TTC549 (cell line): Measurements from ENCODE around the gene FOXI1.

Experiments
- FAIRE-seq: peaks from 2 replicates; lab custom pipeline; 2012; peaks lifted over from hg19 to GRCh38; lab: Jason Lieb, UNC

FOXI1 gene

DNA sequence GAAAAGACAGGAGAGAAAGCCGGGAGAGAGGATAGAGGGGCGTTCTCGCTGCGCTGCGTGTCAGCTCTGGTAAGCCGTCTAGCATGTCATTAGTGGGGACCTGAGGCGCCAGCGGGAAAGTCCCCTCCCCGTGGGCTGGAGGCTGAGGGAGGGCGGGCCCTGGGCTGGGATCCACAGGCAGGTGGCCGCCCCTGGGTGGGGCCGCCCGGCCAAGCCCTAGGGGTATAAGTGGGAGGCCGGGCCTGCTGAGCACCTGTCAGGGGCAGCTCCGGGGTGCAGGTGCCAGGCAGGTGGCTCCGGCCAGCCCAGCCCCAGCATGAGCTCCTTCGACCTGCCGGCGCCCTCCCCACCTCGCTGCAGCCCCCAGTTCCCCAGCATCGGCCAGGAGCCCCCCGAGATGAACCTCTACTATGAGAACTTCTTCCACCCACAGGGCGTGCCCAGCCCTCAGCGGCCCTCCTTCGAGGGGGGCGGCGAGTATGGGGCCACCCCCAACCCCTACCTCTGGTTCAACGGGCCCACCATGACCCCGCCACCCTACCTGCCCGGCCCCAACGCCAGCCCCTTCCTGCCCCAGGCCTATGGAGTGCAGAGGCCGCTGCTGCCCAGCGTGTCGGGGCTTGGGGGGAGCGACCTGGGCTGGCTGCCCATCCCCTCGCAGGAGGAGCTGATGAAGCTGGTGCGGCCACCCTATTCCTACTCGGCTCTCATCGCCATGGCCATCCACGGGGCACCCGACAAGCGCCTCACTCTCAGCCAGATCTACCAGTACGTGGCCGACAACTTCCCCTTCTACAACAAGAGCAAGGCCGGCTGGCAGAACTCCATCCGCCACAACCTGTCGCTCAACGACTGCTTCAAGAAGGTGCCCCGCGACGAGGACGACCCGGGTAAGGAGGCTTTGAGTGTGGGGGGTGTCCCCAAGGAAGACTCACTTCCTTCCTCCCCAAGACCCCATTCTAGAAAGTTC is at the start of gene FOXI1:
FOXI1 (plus strand) TSS at position 256 of the 970 bp plus-strand sequence; CDS start at position 317, 61 bp downstream.
- FAIRE-seq: no peak

DNA sequence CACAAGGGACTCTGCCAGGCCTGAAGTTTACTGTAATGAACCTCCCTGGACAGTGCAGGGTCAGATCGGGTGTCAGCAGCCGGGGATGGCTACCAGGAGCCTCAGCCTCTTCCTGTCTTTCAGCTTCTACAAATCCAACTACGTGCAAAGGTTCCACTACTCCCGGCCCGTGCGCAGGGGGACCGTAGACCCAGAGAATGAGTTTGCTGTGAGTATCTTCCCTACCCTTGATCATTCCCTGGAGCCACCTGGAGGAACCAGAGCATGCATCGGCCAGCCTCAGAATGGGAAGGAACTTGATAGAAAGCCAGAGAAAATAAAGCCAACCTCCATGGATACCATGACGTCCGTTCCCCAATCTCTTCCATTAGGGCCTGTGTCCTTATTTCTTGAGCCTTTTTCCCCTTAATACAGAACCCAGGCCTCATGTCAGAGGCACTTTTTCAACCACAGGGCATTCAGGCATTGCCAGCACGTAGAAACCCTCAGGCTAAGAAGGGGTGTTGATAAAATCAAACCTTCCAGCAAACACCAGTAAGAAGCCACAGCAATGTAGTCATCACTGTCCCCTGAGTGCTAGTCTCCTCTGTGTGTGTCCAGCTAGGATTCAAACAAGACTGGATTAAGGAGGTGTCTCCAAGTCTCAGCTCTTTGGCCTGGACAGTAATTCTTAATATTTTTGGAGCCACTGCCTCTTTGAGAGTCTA is 49.0 kb upstream of the FOXI1 start:
- no peak for FAIRE-seq

DNA sequence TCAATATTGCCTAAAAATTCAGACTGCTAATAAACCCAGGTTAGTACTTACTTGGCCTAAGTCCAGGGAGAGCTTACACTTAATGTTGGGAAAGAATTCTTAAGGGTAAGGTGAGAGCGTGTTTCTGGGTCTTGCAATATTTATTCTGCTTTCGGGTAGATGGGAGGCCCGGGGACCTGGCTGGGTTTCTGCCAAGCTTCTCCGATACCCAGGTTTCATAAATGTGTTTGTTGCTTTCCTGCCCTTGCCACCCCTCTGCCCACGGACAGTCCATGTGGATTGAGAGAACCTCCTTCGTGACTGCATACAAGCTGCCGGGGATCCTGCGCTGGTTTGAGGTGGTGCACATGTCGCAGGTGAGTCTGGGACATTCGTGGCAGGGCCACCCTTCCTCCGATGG is 48.4 kb upstream of the FOXI1 start:
- no peak for FAIRE-seq

DNA sequence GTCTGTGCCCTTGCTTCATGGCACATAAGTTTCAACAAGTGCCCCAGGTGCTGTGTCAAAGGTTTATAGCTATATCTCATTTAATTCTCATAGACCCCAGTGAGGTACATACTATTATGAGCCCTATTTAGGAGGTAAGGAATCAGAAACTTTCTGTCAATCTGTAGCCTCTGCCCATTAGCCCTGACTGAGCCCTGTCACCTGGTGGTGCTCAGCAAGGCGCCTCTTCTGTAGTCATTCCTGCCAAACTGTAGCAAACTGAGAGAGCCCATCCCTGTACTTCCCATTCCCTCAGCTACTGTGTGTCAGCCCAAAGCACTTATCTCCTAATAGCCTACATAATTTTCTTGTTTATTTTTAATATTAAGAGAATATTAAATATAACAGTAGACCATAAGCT is 46.5 kb upstream of the FOXI1 start:
- no peak for FAIRE-seq

DNA sequence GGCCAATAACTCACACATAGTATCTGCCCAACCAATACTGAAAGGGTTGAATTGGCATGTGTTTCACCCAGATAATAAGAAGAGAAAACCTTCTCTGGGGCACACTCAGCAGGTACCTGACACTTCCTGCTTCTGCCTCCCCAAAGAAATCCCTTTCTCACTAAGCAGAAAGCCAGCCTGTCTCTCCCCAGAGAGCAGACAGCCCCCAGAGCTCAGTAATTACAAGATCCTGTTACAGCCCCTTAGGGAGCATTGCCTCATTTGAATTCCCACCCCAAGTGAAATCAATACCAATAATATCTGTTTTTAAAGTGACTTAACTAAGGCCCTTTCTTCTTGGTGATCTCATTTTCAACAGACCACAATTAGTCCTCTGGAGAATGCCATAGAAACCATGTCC is 38.5 kb upstream of the FOXI1 start:
- no peak for FAIRE-seq

DNA sequence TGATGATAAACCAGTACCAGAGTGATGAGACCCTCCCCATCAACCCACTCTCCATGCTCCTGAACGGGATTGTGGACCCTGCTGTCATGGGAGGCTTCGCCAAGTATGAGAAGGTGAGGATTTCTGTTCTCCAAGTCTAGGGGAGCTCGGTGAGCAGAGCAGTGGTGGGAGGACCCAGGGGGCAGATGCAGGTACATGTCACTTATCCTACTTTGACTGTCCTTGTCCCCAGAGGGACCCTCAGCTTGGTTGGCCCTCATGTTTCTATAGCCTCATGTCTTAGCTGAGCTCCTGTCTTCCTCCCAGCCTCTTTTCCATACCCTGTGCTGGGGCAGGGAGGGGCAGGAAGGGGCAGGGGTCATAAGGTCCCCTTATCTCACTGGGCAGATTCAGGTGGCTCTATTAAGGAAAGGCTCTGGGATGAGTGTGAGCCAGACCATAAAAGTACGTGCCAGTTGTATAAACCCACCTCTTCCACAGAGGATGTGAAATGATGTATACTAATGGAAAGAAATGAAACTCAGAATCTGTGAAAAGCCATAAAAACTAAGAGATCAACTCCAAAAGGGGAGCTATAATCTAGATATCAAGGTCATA is 38.0 kb upstream of the FOXI1 start:
- FAIRE-seq: no peak

DNA sequence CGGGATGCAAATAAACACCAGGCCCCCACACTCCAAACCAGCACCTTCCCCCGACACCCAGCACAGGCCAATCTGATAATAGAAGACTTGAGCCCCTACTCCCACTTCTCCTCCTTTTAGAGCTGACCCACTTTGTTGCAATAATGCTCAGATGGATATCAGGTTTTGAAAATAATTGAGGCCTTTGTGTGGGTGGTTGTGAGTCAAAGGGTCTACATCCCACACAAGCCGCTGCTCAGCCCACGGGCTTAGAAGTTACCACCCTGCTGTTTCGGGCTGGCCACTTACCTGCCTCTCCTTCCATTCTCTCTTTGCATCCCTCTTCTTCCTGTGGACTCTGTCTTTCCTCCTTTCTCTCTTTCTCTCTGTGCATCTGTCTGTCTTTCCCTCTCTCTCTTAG is 36.2 kb upstream of the FOXI1 start:
- FAIRE-seq: no peak

DNA sequence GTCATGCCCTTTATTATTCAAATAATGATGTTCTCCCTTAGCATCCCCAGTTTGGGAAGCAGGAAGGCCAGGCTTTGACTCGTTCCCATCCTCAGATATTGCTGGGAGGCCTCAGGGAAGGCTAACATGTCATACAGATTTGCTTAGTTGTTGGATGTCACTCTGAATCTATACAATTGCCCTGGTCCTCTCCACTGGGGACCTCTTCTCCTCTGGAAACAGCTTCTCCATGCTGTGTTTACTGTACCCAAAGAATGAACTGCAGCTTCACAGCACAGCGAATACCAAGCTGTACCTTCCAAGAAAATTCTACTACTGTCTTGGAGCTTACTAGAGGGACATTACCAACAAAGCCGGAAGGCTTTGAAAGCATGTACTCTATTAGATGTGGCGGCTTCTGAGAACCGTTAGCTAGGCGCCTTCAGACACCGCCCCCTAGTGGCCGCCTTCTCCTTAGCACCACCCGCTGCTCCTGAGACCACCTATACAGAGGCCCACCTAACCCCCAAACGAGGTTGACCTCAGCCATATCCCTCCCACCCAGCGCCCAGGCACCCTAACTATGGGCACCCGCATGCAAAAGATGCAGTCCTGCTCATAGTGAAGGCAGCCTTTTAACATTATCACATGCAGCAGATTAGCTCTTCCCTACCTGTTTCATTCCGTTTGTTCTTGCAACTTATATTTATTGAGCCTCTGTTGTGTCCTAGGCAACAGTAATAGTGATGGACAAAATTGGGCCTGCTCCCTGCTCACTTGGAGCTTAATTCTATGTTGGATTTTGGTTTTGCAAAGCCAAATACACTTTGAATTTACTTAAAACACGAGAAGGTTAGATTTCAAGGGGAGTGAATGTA is 34.9 kb upstream of the FOXI1 start:
- no peak for FAIRE-seq

DNA sequence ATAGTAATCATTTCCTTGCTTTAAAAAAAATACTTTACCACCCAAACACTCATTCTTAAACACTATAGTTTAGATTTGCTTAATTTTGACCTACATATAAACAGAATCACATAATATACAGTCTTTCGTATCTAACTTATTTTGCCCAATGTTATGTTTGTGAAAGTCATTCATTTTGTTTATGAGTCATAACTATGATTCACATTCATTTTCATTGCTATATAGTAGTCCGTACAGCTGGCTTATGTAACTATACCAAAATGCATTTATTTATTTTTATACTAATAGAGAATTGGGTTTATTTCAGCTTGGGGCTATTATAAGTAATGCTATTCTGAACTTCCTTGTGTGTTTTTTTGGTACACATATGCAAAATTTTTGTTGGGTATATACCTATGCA is 33.9 kb upstream of the FOXI1 start:
- no peak for FAIRE-seq

DNA sequence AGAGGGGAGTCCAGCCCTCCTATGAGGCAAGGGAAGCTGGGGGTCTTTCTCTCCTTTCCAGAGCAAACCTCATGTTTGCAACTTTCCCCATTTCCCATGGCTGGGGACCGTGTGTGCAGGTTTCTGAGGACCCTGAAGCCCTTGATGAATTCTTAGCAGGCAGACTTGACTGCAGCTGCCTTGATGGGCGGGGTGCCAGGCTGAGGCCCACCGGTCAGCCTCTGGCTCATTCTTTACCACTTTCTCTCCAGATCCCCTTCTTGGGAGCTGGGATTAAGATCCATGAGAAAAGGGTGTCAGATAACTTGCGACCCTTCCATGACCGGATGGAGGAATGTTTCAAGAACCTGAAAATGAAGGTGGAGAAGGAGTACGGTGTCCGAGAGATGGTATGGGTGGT is 30.0 kb upstream of the FOXI1 start:
- no peak for FAIRE-seq

DNA sequence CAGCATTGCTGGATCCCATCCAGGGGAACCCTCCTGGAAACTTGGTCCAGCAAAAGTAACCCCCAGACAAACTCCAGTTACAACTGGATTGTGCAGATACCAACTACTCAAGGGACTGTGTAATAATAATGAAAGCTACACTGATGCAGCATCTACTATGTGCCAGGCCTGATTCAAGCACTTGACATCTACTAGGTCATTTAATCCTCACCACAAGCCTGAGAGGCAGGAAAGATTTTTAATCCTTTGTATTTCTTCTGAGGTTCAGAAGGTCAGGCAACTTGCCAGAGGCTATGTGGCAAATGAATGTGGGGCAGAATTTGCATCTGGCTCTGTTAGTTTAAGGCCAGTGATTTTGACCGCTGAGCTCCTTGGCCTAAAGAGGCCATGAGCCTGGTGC is 29.5 kb upstream of the FOXI1 start:
- no peak for FAIRE-seq

DNA sequence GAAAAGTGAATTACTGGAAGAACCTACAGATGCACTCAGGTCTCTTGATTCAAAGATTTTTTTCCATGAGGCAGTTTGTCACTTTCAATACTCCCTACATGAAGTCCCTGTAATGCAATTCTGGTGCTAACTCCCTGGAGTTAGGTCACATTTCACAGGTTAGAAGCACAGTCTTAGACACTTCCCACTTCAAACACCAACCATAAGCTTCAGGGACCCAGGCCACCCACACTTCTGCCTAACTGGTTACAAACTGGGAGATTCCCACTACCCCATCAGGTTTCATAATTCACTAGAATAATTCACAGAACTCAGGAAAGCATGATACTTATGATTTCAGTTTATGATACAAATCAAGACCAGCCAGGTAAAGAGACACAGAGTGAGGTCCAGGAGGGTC is 29.0 kb upstream of the FOXI1 start:
- no peak for FAIRE-seq

DNA sequence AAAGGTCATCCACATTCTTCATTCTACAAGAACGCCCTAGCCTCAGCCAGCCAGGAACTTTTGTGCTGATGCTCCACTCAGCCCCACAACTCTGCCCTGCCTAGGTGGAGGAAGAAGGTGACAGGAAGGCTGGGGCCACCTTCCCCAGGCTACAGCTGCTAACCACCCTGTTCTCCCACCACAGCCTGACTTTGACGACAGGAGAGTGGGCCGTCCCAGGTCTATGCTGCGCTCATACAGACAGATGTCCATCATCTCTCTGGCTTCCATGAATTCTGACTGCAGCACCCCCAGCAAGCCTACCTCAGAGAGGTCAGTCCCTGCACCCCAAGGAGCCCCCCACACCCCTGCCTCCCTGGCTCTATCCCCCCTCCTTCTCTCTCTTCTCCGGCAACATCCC is 28.2 kb upstream of the FOXI1 start:
- no peak for FAIRE-seq

DNA sequence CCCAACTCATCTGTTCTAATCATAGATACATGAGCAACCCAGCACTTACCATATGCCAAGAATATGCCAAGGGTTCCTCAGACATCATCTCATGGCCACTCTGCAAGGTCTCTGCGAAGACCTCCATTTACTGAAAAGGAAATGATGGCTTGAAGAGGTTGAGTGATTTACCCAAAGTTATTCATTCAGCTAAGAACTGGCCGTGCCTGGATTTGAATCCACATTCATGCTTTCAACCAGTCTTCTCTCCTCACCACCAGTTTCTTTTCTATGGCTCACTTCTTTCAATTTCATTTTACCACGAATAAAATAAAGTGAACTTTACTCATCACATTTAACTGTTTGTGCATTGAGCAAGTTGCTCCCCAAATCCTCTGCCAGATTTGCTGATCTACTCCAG is 27.2 kb upstream of the FOXI1 start:
- FAIRE-seq: no peak

DNA sequence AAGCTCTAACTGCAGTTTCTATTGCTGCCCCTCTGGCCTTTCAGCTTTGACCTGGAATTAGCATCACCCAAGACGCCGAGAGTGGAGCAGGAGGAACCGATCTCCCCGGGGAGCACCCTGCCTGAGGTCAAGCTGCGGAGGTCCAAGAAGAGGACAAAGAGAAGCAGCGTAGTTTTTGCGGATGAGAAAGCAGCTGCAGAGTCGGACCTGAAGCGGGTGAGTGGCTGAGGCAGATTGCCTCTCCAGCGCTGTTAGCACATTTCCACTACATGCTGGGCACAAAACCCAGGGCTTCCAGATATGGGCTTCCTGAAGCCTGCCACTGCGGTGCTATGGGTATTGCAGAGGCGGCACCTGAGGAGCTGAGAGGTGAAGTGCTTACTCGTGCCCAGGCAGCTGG is 26.8 kb upstream of the FOXI1 start:
- FAIRE-seq: no peak

DNA sequence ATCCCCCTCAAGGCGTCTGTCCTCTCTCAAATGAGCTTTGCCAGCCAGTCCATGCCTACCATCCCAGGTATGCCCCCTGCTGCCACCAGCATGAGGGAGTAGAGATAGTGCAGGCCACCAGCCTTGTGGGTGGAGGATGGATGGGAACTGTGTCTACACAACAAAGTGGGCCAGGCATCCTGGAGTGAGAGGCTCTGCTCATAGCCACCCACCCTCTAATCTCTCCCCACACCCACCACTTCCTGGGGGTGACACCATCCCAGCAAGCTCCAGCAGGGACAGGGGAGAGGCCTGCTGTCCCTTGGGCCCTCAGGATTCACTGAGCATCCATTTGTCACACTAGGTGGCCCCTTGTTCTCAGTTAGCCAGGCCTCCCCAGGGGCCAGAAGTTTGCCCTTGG is 25.5 kb upstream of the FOXI1 start:
- no peak for FAIRE-seq

DNA sequence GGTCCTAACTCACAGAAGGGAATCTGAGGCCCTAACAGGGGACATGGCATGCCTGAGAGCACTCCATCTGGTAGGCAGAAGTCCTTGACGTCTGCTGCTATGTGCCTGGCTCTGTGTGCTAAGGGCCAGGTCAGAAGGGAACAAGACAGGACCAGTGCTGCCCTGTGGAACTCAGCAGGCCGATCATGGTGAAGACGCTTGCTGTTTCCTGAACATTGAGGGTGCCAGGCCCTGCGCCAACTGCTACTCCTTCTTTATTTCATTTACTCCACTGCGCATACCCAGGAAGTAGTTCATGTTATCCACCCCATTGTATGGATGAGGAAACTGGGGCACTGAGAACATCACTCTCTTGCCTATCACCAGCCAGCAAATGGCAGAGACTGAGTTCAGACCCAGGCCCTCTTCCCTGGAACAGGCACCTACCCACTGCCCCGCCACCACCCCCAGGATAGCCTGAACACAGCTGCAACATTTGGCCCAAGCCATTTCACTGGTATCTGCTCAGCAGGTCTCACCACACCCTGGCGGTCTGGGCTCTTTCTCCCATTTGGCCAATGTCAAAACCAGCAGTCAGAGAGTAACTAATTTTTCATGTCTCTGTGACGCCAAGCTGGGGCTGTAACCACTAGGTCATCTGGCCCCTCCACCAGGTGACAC is 24.8 kb upstream of the FOXI1 start:
- FAIRE-seq: no peak

DNA sequence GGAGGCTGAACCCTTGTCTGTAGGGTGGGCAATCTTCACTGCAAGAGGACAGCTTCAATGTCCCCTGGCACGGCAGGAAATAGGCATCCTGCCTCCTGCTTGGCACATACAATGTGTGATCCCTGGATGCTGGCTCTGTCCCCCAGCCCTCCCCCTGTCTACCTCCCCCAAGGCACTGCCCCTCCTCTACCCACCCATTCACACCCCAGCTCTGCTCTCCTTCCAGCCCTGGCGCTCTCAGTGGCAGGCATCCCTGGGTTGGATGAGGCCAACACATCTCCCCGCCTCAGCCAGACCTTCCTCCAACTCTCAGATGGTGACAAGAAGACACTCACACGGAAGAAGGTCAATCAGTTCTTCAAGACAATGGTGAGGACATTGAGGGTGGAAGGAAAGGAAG is 24.1 kb upstream of the FOXI1 start:
- no peak for FAIRE-seq

DNA sequence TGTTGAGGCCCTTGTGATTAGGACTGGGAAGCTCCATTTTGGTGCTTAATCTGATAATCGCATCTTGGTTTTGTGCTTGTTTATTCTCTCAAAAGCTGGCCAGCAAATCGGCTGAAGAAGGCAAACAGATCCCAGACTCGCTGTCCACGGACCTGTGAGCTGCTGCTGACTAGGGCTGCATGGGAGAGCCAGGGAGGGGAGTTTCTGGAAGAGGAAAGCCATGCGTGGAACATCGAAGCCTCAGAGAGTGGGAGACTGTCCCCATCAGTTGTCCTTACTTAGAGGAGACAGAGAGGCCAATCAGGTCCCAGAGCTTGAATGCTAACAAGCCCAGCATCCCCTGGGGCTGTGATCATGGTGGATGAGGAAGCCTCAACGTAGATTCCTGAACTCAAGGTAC is 23.0 kb upstream of the FOXI1 start:
- FAIRE-seq: no peak

DNA sequence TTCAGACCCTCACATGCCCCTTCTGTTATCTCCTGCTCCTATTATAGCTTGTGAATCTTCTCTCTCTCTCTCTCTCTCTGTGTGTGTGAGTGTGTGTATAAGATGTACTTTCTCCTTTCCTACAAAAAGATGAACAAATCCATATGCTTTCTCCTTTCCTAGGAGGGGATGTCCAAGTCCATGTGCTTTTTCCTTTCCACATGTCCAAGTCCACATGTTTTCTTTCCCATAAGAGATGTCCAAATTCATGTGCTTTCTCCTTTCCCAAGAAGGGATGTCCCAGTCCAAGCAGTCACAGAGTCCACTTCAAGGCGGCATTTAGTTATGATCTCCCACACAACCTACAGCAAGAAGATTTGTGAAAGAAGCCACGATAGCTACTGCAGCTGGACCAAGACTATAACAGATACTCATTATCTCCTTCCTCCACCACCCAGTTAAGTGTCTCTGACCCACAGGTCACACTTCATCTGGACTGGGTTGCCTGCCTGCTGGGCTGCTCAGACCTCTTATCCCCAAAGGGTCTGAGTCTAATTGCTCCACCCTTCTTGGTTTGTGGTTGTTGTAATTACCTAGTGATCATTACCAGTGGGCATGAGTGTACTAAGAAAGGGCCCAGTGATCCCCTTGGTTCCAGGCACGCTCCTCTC is 18.4 kb upstream of the FOXI1 start:
- no peak for FAIRE-seq

DNA sequence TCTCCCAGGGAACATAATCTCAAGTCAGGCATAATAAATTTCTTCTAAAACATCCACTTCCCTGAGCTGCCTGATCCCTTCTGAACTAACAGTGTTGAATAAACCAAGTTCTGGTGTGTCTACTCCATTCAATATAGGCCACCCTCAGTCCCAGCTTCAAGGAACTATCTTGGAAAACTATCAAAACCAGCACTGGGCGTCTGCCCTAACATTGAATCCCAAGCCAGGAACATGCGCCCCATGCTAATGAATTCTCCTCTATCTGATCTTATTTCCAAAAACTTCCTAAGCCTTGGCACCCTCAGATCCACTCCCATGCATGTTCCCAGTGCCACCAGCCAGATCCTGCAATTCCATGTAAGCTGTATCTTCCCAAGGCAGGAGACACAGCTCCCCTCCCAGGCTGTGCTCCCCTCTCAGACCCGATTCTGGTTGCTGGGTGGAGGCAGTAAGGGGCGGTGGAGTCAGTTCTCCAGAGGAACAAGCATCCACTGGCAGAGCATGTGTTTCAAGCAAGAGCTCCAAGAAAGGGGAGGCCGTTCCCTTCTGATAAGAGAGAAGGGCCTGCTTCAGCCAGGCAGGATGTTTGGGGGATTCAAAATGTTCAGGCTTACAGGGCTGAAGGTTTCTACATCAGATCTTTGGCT is 13.1 kb upstream of the FOXI1 start:
- FAIRE-seq: no peak
